SK-N-SH (cell line): Measurements from ENCODE around the gene ABCC3. TPM values are rescaled to one million over a fixed set of nuclear protein-coding genes. Genes with fewer than 3 reads are reported as not detected.

Experiments used
- CTCF ChIA-PET: fragments of 300-600, 350-600 bp; formaldehyde crosslinking; extraction: SDS; loops from one replicate; lab custom pipeline; 2021; lab: Yijun Ruan, JAX
- POLR2A ChIA-PET: fragments of 350-600 bp; sonication (Branson Sonifier 250); formaldehyde crosslinking; extraction: SDS; loops from one replicate; lab custom pipeline; 2020; ENCODE audit warnings: antibody characterized with exemption, inconsistent platforms; lab: Yijun Ruan, JAX
- DNase-seq: peaks from one replicate; pipeline ENCODE4 v3.0.0; 2012
- H2AFZ ChIP-seq: fragments of 200-600 bp; sonication (generic); 2 replicates; pipeline ENCODE4 v1.8.1; 2016; ENCODE audit warnings: antibody characterized with exemption, mild to moderate bottlenecking, low read depth
- H3F3A ChIP-seq: fragments of 200-600 bp; sonication (generic); replicated peaks from 2 replicates; pipeline ENCODE3; 2016; ENCODE audit warnings: antibody characterized with exemption, mild to moderate bottlenecking; ENCODE audit not compliant: insufficient read depth
- H3K27ac ChIP-seq, 2 experiments: fragments of 200-500 bp in 1 of 2; fragments of 200-600 bp in 1 of 2; sonication (Bioruptor generic) in 1 of 2; sonication (generic), shearing (Covaris generic) in 1 of 2; 2 replicates each; pipeline versions ENCODE4 v1.5.1 to v1.6.1; 2014 to 2016; ENCODE audit warnings: low read depth in 2 of 2, inconsistent platforms in 1 of 2, low read length in 1 of 2, mild to moderate bottlenecking in 1 of 2, mixed read lengths in 1 of 2
- H3K27me3 ChIP-seq: fragments of 200-600 bp; sonication (generic), shearing (Covaris generic); 2 replicates; pipeline ENCODE4 v1.6.1; 2016; ENCODE audit warnings: mixed run types; ENCODE audit not compliant: insufficient read depth
- H3K36me3 ChIP-seq, 2 experiments: fragments of 200-500 bp in 1 of 2; fragments of 200-600 bp in 1 of 2; sonication (Bioruptor generic) in 1 of 2; sonication (generic) in 1 of 2; replicated peaks in 1 of 2; 2 replicates each; pipeline versions ENCODE3 to v1.5.1; 2014 to 2016; ENCODE audit warnings: low read length in 1 of 2, mild to moderate bottlenecking in 1 of 2; ENCODE audit not compliant: insufficient read depth in 2 of 2, control insufficient read depth in 1 of 2
- H3K4me1 ChIP-seq, 2 experiments: fragments of 200-500 bp in 1 of 2; fragments of 200-600 bp in 1 of 2; sonication (Bioruptor generic) in 1 of 2; sonication (generic), shearing (Covaris generic) in 1 of 2; 2 replicates each; pipeline versions ENCODE4 v1.5.1 to v1.6.1; 2014 to 2016; ENCODE audit warnings: low read depth in 1 of 2, low read length in 1 of 2, mixed run types in 1 of 2; ENCODE audit not compliant: insufficient read depth in 2 of 2, control insufficient read depth in 1 of 2
- H3K4me2 ChIP-seq: fragments of 200-600 bp; sonication (generic), shearing (Covaris generic); 2 replicates; pipeline ENCODE4 v1.6.1; 2017; ENCODE audit warnings: mixed run types
- H3K4me3 ChIP-seq, 2 experiments: fragments of 200-500 bp in 1 of 2; fragments of 200-600 bp in 1 of 2; sonication (Bioruptor generic) in 1 of 2; sonication (generic), shearing (Covaris generic) in 1 of 2; 2 replicates each; pipeline versions ENCODE4 v1.5.1 to v1.8.1; 2014 to 2016; ENCODE audit warnings: low read depth in 2 of 2, inconsistent platforms in 1 of 2, low read length in 1 of 2, mild to moderate bottlenecking in 1 of 2, mixed read lengths in 1 of 2, moderate library complexity in 1 of 2
- H3K79me2 ChIP-seq: fragments of 200-600 bp; sonication (generic); 2 replicates; pipeline ENCODE4 v1.8.1; 2017; ENCODE audit warnings: mild to moderate bottlenecking; ENCODE audit not compliant: insufficient read depth
- H3K9ac ChIP-seq: fragments of 200-600 bp; sonication (generic); 2 replicates; pipeline ENCODE4 v1.6.1; 2017; ENCODE audit warnings: mixed run types
- H3K9me2 ChIP-seq: fragments of 200-600 bp; sonication (generic); 2 replicates; pipeline ENCODE4 v1.6.1; 2017; ENCODE audit warnings: mixed run types
- H3K9me3 ChIP-seq: fragments of 200-600 bp; sonication (generic); 2 replicates; pipeline ENCODE4 v1.6.1; 2017; ENCODE audit warnings: mixed run types, mild to moderate bottlenecking, moderate library complexity
- H4K20me1 ChIP-seq: fragments of 200-600 bp; sonication (generic); 2 replicates; pipeline ENCODE4 v1.6.1; 2017; ENCODE audit warnings: mild to moderate bottlenecking, mixed run types; ENCODE audit not compliant: insufficient read depth
- EZH2phosphoT487 ChIP-seq: fragments of 200-600 bp; sonication (generic); IDR thresholded peaks from 2 replicates; pipeline ENCODE4 v1.6.1; 2017; ENCODE audit warnings: low read depth, mixed run types, mild to moderate bottlenecking, antibody characterized with exemption, moderate library complexity, borderline replicate concordance
- FOSL2 ChIP-seq: IDR thresholded peaks from 2 replicates; pipeline ENCODE4 v1.4.0; 2012; ENCODE audit warnings: low read depth, mild to moderate bottlenecking, moderate library complexity, borderline replicate concordance
- JUND ChIP-seq: IDR thresholded peaks from 2 replicates; pipeline ENCODE4 v1.4.0; 2012
- MXI1 ChIP-seq: IDR thresholded peaks from 2 replicates; pipeline ENCODE4 v1.6.1; 2012; ENCODE audit warnings: mild to moderate bottlenecking, low read depth, low read length, improper control_type of control experiment
- NFIC ChIP-seq: IDR thresholded peaks from 2 replicates; pipeline ENCODE4 v1.4.0; 2012; ENCODE audit warnings: borderline replicate concordance
- POLR2AphosphoS5 ChIP-seq: IDR thresholded peaks from 2 replicates; pipeline ENCODE4 v1.6.1; 2012; ENCODE audit warnings: low read depth, low read length
- RAD21 ChIP-seq: IDR thresholded peaks from 2 replicates; pipeline ENCODE4 v1.6.1; 2012; ENCODE audit warnings: mild to moderate bottlenecking, low read length
- RCOR1 ChIP-seq: fragments of 150-350 bp; IDR thresholded peaks from 2 replicates; pipeline ENCODE4 v1.6.1; 2017; ENCODE audit warnings: antibody characterized with exemption, low read length
- RFX5 ChIP-seq: IDR thresholded peaks from 2 replicates; pipeline ENCODE4 v1.6.1; 2012; ENCODE audit warnings: mild to moderate bottlenecking, improper control_type of control experiment, low read length
- WGBS: methylation state at CpG from one replicate; pipeline ENCODE4 v1.1.6; 2017; ENCODE audit warnings: low lambda C conversion rate; 5-methylcytosine and 5-hydroxymethylcytosine counted together
- polyA plus RNA-seq, 3 experiments: library from polyadenylated mRNA; depleted of rRNA; stranded (reverse); fragments of >200 nt; gene quantifications; 2 replicates each; pipeline ENCODE4 v1.2.3, GENCODE V29; 2012
- TF ChIP-seq, protein P1 (sequence below): IDR thresholded peaks from 2 replicates; pipeline ENCODE4; 2012
- TF ChIP-seq, protein P2 (sequence below): IDR thresholded peaks from 2 replicates; pipeline ENCODE4 v1.6.1; 2012; ENCODE audit warnings: mild to moderate bottlenecking, low read depth, low read length, moderate library complexity

Gene ABCC3
- polyA plus RNA-seq, 1 of the 3 experiments (the other 2 are of a cell fraction), result 185 TPM

DNA sequence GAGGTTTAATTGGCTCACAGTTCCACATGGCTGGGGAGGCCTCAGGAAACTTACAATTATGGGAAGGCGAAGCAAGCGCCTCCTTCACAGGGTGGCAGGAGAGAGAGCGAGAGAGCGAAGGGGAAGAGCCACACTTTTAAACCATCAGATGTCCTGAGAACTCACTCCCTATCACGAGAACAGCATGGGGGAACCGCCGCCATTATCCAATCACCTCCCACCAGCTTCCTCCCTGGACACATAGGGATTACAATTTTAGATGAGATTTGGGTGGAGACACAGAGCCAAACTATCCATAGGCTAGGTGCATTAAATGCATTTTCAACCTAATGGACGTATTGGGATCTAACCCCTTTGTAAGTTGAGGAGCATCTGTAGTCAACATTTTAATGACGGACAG, 78.0 kb downstream of the ABCC3 start:
- H3K36me3 ChIP-seq, result no peaks in the 10 kb centered on the region
- no peak overlapping the region for H2AFZ ChIP-seq
- H3K4me1 ChIP-seq, result peaks cover 10 to 15% of the 10 kb centered on the region in 2 experiments
- WGBS, result 88% methylated on average over 9 of the region's 9 CpGs
- H3K4me2 ChIP-seq, result no peak overlapping the region
- no peaks in the 10 kb centered on the region for H3K27me3 ChIP-seq
- H4K20me1 ChIP-seq, result no peaks in the 10 kb centered on the region
- no peak overlapping the region for H3K4me3 ChIP-seq
- TF ChIP-seq MXI1 (no peak), RFX5 (no peak), JUND (no peak), FOSL2 (no peak), RCOR1 (no peak)
- TF ChIP-seq, all 33 proteins: peak for 0
- ChIA-PET POLR2A (no interaction called here), CTCF (no interaction called here)
- Histone ChIP-seq H3K9ac (no peak overlapping the region), H3F3A (peaks cover 16% of the 10 kb centered on the region), H3K9me2 (no peaks in the 10 kb centered on the region), H3K9me3 (no peaks in the 10 kb centered on the region), H3K79me2 (peaks cover 22% of the 10 kb centered on the region), H3K27ac (no peak overlapping the region)
- no peak for DNase-seq

DNA sequence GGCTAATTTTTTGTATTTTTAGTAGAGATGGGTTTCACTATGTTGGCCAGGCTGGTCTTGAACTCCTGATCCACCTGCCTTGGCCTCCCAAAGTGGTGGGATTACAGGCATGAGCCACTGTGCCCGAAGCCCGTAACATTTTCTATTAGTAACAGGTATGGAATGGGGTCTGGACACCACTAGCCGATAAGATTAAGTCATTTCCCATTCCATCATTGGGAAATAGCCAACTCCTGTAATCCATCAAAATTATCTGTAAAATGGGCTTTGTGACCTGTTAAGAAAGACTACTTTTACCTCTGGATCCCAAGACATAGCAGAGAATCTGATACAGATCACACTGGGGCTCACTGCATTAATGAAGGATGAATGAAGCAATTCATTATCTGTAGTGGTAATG, 80.8 kb downstream of the ABCC3 start:
- TF ChIP-seq RFX5 (no peak), FOSL2 (no peak), RAD21 (no peak), NFIC (no peak), POLR2AphosphoS5 (no peak), EZH2phosphoT487 (no peak)
- TF ChIP-seq, protein P1, sequence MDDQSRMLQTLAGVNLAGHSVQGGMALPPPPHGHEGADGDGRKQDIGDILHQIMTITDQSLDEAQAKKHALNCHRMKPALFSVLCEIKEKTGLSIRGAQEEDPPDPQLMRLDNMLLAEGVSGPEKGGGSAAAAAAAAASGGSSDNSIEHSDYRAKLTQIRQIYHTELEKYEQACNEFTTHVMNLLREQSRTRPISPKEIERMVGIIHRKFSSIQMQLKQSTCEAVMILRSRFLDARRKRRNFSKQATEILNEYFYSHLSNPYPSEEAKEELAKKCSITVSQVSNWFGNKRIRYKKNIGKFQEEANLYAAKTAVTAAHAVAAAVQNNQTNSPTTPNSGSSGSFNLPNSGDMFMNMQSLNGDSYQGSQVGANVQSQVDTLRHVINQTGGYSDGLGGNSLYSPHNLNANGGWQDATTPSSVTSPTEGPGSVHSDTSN, result no peak
- TF ChIP-seq, protein P2, sequence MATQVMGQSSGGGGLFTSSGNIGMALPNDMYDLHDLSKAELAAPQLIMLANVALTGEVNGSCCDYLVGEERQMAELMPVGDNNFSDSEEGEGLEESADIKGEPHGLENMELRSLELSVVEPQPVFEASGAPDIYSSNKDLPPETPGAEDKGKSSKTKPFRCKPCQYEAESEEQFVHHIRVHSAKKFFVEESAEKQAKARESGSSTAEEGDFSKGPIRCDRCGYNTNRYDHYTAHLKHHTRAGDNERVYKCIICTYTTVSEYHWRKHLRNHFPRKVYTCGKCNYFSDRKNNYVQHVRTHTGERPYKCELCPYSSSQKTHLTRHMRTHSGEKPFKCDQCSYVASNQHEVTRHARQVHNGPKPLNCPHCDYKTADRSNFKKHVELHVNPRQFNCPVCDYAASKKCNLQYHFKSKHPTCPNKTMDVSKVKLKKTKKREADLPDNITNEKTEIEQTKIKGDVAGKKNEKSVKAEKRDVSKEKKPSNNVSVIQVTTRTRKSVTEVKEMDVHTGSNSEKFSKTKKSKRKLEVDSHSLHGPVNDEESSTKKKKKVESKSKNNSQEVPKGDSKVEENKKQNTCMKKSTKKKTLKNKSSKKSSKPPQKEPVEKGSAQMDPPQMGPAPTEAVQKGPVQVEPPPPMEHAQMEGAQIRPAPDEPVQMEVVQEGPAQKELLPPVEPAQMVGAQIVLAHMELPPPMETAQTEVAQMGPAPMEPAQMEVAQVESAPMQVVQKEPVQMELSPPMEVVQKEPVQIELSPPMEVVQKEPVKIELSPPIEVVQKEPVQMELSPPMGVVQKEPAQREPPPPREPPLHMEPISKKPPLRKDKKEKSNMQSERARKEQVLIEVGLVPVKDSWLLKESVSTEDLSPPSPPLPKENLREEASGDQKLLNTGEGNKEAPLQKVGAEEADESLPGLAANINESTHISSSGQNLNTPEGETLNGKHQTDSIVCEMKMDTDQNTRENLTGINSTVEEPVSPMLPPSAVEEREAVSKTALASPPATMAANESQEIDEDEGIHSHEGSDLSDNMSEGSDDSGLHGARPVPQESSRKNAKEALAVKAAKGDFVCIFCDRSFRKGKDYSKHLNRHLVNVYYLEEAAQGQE, result no peak
- ChIA-PET CTCF (interaction anchor here (0.8 kb wide), 1 partner anchor 90 kb away, joined by 3 read pairs; no protein-coding TSS in a partner anchor), POLR2A (no interaction called here)
- Histone ChIP-seq H3K9me3 (no peaks in the 10 kb centered on the region), H3K4me2 (no peak overlapping the region), H3K4me1 (no peaks in the 10 kb centered on the region; a peak in 1 of 4 replicates), H3K36me3 (no peaks in the 10 kb centered on the region), H3K9me2 (no peaks in the 10 kb centered on the region), H3F3A (peaks cover 8% of the 10 kb centered on the region), H4K20me1 (peaks cover 8% of the 10 kb centered on the region), H3K79me2 (peaks cover 11% of the 10 kb centered on the region), H3K4me3 (no peak overlapping the region), H3K27me3 (no peaks in the 10 kb centered on the region), H3K9ac (no peak overlapping the region), H3K27ac (no peak overlapping the region), H2AFZ (no peak overlapping the region)
- 57% methylated on average over 3 of the region's 3 CpGs for WGBS
- no peak for DNase-seq
